ENCODE data around the gene WBP1. TPM values are rescaled to one million over a fixed set of nuclear protein-coding genes. Genes with fewer than 3 reads are reported as not detected.
A peak's percentile ranks its signal among the peaks of the same experiment; 100 is the strongest.

WBP1 gene
- total RNA-seq, 1 experiment from 2014 or later, result 37.9 TPM

DNA sequence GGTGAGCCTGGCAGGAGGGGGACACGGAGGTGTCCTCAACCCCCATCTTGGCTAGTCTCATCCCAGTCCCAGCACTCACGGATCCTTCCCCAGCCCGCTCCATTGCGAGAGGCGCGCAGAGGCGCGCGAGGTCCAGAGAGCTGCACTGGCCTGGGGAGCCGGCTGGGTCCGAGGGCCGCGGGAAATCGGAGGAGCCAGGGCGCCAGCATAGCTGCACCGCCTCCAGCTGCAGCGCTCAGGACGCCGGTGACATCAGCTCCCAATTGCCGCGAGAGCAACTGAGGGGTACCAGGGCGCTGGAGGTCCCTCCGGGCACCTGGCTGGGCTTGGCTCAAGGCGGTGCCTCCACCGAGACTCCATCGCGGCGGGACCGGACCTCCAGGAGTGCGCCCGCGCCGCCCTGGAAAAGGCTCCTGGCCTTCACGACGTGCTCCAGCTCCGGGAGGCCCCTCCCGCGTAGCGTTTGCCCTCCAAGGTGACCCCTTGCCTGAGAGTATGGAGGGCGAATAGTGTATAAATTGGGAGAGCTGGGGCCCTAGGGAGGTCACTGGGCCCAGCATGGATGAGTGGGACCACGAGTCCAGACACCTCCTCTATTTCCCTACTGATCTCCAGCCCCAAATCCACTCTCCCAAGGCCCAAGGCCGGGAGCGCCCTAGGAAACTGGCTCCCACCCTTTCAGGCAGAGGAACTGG is 22.0 kb upstream of the WBP1 start:
- no peaks in the 10 kb centered on the region for H3K27me3 ChIP-seq (replicated peaks; ENCODE audit: insufficient read depth, low read depth, low read length, poor library complexity)
- intact Hi-C loops (cut with micrococcal nuclease; ENCODE audit: unreplicated experiment), result no loop called here
- POLR2A ChIA-PET (ENCODE audit: low non-redundant PET), result no interaction called here

DNA sequence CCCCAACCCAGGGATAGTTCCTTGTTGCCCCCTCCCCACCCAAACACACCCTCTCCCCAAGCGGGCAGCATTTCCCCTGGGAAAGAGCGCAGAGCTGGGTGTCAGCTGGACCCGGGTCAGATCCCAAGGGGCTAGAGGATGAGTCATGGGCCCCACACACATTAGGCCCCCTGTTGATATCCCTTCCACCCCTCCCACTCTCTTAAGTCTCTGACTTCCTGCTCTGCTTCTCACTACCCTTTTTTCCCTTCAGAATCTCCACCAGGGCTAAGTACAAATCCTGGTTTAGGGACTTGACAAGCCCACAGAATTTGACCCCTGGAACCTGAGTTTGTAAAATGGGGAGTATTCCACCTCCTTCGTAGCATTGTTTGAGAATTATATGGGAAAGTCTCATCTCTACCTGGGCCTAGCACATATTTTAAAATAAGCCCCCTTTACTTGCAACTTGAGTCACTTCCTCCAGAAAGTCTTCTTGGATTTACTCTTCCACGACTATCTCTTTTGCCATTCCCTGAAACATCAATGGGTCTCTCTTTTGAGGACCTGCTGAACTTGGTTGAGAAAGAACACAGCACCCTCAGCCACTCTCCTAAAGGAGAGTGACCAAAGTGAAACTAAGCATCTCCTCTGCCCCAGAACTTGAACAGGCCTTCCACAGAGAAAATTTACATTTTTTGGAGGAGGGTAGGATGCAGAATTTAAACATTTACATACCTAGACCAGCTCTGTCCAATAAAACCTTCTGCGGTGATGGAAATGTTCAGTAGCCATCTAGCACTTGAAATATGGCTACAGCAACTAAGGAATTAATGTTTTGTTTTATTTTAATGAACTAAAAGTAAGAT is 21.2 kb upstream of the WBP1 start:
- Histone ChIP-seq H3K4me1 (ENCODE audit: insufficient read depth, low read length, poor library complexity, severe bottlenecking) (peaks cover 43% of the 10 kb centered on the region), H3K27me3 (replicated peaks; ENCODE audit: insufficient read depth, low read depth, low read length, poor library complexity) (no peaks in the 10 kb centered on the region), H3K27ac (ENCODE audit: low read depth, low read length, poor library complexity, severe bottlenecking) (peak overlapping the region; percentile 25), H3K36me3 (ENCODE audit: insufficient read depth, low read length, poor library complexity, severe bottlenecking) (no peaks in the 10 kb centered on the region), H3K9me3 (ENCODE audit: low read depth, low read length, poor library complexity, severe bottlenecking) (no peaks in the 10 kb centered on the region), H3K4me3 (ENCODE audit: low read depth, low read length, poor library complexity, severe bottlenecking) (no peak overlapping the region)
- TF ChIP-seq, protein P1, sequence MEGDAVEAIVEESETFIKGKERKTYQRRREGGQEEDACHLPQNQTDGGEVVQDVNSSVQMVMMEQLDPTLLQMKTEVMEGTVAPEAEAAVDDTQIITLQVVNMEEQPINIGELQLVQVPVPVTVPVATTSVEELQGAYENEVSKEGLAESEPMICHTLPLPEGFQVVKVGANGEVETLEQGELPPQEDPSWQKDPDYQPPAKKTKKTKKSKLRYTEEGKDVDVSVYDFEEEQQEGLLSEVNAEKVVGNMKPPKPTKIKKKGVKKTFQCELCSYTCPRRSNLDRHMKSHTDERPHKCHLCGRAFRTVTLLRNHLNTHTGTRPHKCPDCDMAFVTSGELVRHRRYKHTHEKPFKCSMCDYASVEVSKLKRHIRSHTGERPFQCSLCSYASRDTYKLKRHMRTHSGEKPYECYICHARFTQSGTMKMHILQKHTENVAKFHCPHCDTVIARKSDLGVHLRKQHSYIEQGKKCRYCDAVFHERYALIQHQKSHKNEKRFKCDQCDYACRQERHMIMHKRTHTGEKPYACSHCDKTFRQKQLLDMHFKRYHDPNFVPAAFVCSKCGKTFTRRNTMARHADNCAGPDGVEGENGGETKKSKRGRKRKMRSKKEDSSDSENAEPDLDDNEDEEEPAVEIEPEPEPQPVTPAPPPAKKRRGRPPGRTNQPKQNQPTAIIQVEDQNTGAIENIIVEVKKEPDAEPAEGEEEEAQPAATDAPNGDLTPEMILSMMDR (conservative IDR thresholded peaks at IDR 0.05; ENCODE audit: low read depth, low read length), result no peak
- TF ChIP-seq EZH2 (IDR thresholded peaks at IDR 0.05; ENCODE audit: borderline replicate concordance, low read depth, low read length, poor library complexity, severe bottlenecking), result no peak
- intact Hi-C loops (cut with micrococcal nuclease; ENCODE audit: unreplicated experiment), result no loop called here
- DNase-seq (ENCODE audit: low spot score), result peak; percentile 70
- BruUV-seq (replicated peaks), result no TSS peak
- CTCF ChIA-PET, result no interaction called here
- POLR2A ChIA-PET (ENCODE audit: low non-redundant PET), result no interaction called here

More for the DNA sequence above, 22.0 kb upstream of the WBP1 start:
- H3K27ac ChIP-seq (ENCODE audit: low read depth, low read length, poor library complexity, severe bottlenecking), result peak overlapping the region; percentile 25
- H3K36me3 ChIP-seq (ENCODE audit: insufficient read depth, low read length, poor library complexity, severe bottlenecking), result peaks cover 6% of the 10 kb centered on the region
- no TSS peak for BruUV-seq (replicated peaks)
- TF ChIP-seq, protein P1 (conservative IDR thresholded peaks at IDR 0.05; ENCODE audit: low read depth, low read length), result no peak
- no peak for TF ChIP-seq EZH2 (IDR thresholded peaks at IDR 0.05; ENCODE audit: borderline replicate concordance, low read depth, low read length, poor library complexity, severe bottlenecking)
- no peak for DNase-seq (ENCODE audit: low spot score)
- peaks cover 43% of the 10 kb centered on the region for H3K4me1 ChIP-seq (ENCODE audit: insufficient read depth, low read length, poor library complexity, severe bottlenecking)
- CTCF ChIA-PET, result no interaction called here
- H3K9me3 ChIP-seq (ENCODE audit: low read depth, low read length, poor library complexity, severe bottlenecking), result no peaks in the 10 kb centered on the region
- no peak overlapping the region for H3K4me3 ChIP-seq (ENCODE audit: low read depth, low read length, poor library complexity, severe bottlenecking)

GRCh38 chr2:74438248-74438647 is 20.0 kb upstream of the WBP1 start:
- intact Hi-C loops (cut with micrococcal nuclease; ENCODE audit: unreplicated experiment), result no loop called here
- Histone ChIP-seq H3K9me3 (ENCODE audit: low read depth, low read length, poor library complexity, severe bottlenecking) (no peaks in the 10 kb centered on the region), H3K27me3 (replicated peaks; ENCODE audit: insufficient read depth, low read depth, low read length, poor library complexity) (no peaks in the 10 kb centered on the region), H3K36me3 (ENCODE audit: insufficient read depth, low read length, poor library complexity, severe bottlenecking) (no peaks in the 10 kb centered on the region), H3K27ac (ENCODE audit: low read depth, low read length, poor library complexity, severe bottlenecking) (no peak overlapping the region), H3K4me1 (ENCODE audit: insufficient read depth, low read length, poor library complexity, severe bottlenecking) (peaks cover 43% of the 10 kb centered on the region), H3K4me3 (ENCODE audit: low read depth, low read length, poor library complexity, severe bottlenecking) (no peak overlapping the region)
- ChIA-PET CTCF (interaction anchor here (1.1 kb wide), 1 partner anchor 27 kb away, joined by 3 read pairs; the partner anchor contains the start of gene MOGS), POLR2A (ENCODE audit: low non-redundant PET) (no interaction called here)
- BruUV-seq (replicated peaks), result no TSS peak
- TF ChIP-seq EZH2 (IDR thresholded peaks at IDR 0.05; ENCODE audit: borderline replicate concordance, low read depth, low read length, poor library complexity, severe bottlenecking), result no peak
- TF ChIP-seq, protein P1 (conservative IDR thresholded peaks at IDR 0.05; ENCODE audit: low read depth, low read length), result no peak
- no peak for DNase-seq (ENCODE audit: low spot score)

All from A673 (cell line).